NCI-H1092 treated with DMSO at 0.1 percent for 48 hours (cell line): ENCODE measurements around the gene STRBP.

ENCODE experiments used
- DNase-seq: peaks from one replicate; lab custom pipeline; 2025; lab: John Stamatoyannopoulos, UW

Gene STRBP

GRCh38 chr9:123129423-123129822 lies 139.0 kb downstream of the STRBP start:
- no peak for DNase-seq

- DNase-seq, result no peak
These were observed 139.8 kb downstream of the STRBP start for GRCh38 chr9:123128591-123128990.

GRCh38 chr9:123127512-123128075 lies 140.8 kb downstream of the STRBP start:
- no peak for DNase-seq

DNA sequence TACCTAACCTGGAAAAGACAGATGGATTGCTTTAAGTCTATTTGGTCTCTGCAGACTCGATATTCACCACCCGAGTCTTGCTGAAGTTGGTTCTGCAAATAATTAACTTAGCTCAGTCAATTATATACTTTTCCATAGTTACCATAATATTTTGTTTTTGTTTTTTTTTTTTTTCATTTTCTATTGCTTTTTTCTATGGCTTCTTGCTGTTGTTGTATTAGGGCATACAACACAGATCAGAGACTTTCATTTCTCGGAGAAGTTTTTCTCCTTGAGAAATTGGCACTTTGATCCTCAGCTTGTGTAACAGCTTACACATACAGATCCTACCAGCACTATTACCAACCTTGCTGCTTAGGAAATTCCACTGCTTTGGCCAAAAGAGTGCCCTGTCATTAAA lies 146.9 kb downstream of the STRBP start:
- no peak for DNase-seq

GRCh38 chr9:123120953-123121352 lies 147.4 kb downstream of the STRBP start:
- no peak for DNase-seq

DNA sequence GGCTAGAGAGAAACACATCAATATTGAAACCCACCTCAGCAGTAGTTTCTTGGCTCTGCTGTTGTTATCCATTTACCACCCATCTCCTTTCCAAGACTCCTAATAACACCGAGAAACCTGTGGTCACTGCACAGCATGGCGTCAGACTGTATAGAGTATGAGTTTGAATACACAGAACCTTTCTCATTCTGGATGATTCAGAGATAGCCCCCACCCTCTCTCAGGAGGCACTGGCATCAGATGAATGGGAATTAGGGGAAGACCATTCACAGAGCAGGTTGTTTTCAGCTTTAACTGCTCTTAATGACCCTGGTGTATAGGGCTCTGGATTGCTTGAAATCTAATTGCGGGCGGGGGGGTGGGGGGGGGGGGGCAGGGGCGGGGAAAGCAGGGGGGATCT lies 148.3 kb downstream of the STRBP start:
- DNase-seq, result no peak

GRCh38 chr9:123119566-123119965 lies 148.8 kb downstream of the STRBP start:
- DNase-seq, result no peak

GRCh38 chr9:123116036-123116435 lies 152.3 kb downstream of the STRBP start:
- no peak for DNase-seq

- no peak for DNase-seq
These were observed 153.1 kb downstream of the STRBP start for GRCh38 chr9:123115146-123115913.

DNA sequence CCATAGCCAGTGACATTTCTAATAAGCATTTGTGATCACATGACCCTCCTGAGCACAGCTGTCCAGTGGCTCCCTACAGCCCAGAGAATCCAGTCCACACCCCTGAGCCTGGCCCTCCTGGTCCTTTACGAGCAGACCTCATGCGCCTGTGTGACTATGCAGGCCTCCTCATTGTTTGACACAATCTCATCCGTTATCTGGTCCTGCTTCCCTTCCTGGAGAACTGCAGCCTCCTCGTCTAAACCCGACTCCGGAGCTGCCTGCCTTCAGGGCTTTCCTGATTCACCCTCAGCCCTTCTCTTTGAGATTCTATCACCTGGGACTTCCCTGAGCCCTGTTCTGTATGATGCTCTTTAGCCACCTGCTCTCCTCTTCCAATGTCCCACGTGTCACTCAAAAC lies 155.2 kb downstream of the STRBP start:
- DNase-seq, result no peak

GRCh38 chr9:123112015-123112975 lies 156.1 kb downstream of the STRBP start:
- no peak for DNase-seq

DNA sequence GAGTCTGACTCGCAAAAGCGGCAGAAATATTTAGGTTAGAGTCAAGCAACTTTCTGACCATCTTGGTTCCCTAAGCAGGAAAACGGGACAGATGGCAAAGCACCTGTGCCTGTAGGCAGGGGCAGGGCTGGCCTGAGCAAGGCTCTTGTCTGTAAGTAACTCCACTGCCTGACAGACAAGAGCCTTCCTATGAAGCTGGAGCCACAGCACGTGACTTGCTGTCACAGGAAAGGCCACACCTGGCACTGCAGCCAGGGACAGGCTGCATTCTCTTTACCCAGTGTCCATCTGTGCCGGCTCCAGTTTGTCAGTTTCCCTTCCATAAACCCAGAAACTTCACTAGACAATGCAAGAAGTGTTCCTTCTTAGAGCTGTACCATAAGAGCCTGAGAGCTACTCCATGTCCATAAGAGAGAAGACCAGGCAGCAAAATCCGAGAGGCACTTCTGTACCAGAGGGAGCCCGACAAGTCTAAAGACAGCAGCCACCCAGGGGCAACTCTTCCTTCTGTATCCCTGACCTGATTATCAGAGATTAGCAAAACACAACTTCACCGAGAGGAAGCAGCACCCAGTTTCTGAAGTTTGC lies 156.9 kb downstream of the STRBP start:
- no peak for DNase-seq

GRCh38 chr9:123109540-123110279 lies 158.7 kb downstream of the STRBP start:
- no peak for DNase-seq

GRCh38 chr9:123108976-123109375 lies 159.4 kb downstream of the STRBP start:
- no peak for DNase-seq

DNA sequence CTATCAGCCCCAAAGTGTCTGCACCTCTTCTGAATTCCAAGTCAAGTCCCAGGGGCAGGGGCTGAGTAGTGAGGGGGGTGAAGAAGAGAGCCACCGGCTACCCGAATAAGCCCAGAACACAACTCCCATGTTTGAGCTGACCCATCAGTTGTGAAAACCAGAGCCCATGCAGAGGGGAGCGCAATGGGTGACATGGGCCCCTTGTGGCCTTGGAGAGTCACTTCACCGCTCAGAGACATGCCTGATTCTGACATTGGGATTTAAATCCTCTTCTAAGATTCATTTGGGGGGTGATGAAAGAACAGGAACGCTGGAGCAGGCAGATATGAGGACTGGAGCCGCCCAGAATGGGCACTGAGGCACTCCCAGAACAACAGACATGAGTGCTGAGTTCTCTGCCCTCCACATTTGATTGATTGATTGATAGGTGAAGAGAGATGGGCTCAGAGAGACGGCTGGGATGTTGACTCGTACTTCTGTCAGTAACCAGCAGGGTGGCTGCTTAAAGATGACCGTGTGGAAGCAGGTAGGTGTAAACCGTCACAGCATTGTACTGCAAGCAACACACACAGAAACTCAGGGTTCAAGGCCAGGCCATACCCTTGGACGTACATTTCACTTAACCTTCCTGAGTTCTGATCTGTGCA lies 160.6 kb downstream of the STRBP start:
- DNase-seq, result no peak

DNA sequence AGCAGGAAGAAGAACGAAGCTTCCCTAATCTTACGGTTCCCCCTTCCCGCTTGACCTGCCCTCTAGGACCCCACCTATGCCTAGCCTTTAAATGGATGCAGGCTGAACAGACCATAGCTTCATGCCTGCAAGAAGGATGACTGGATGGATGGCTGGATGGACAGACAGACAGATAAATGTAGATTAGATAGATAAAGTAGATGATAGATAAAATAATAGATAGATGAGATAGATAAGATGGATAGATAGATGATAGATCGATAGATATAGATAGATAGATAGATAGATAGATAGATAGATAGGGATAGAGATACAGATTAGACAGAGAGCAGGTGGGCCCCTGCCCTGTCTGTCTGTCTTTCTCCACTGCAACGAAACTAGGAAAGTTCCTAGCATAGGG lies 162.9 kb downstream of the STRBP start:
- DNase-seq, result no peak

DNA sequence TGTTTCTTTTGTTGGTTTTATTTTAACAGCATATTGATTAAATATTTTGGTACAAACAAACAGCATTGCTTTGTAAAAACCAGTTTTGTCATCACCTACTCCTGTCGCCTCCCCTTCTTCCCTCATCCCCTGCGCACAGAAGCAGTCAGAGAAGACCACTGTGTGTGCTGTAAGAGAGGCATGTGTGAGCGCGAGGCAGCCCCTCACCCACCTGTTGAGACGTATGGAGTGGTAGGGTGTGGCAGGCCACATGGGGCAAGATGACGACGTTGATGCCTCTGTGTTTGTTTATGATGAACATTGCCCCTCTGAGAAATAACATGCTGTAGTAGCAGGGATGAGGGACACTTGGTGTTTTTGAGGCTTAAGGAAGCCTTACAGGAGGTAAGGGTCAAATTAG lies 163.6 kb downstream of the STRBP start:
- no peak for DNase-seq

- no peak for DNase-seq
These were observed 165.8 kb downstream of the STRBP start for GRCh38 chr9:123102375-123103113.

DNA sequence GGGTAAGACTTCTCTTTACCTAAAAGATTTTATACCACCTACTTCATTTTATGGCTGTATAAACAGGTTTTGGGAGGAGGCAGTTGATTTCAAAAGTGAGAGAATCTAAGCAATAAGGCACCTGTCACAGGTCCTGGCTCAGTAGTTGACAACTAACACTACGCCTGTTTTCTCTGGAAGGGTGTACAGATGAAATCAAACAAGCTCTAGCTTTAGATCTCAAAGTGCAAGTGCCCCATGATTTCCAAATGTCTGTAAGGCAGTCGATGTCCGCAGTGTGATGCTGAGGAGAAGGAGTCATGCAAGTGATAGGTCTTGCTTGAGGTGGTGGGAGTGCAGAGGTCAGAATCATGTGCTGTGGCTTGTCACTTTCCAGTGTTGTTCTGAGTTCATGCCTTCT lies 168.8 kb downstream of the STRBP start:
- no peak for DNase-seq

GRCh38 chr9:123099042-123099441 lies 169.3 kb downstream of the STRBP start:
- no peak for DNase-seq

DNA sequence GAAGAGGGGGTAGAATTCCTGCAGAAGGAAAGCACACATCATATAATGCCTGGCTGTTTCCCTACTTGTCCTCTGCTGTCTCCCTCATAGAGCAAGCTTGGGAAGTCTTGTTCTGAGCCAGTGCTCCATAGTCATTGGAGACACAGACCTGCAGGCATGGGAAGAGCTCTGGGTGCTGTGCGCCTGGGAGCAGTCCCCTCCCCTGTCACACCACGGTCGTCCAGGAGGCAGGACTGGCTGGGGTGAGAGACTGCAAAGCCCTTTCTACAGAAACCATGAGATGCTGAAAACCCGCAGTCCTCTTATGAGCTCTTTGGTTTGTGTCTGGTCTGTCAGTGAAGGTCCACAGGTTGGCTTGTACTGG lies 170.3 kb downstream of the STRBP start:
- DNase-seq, result no peak
